ENCODE data around the gene ADSS1. TPM values are rescaled to one million over a fixed set of nuclear protein-coding genes. Genes with fewer than 3 reads are reported as not detected.

ADSS1 gene
- total RNA-seq, 1 donor from 2014 or later = 5.1 TPM

DNA sequence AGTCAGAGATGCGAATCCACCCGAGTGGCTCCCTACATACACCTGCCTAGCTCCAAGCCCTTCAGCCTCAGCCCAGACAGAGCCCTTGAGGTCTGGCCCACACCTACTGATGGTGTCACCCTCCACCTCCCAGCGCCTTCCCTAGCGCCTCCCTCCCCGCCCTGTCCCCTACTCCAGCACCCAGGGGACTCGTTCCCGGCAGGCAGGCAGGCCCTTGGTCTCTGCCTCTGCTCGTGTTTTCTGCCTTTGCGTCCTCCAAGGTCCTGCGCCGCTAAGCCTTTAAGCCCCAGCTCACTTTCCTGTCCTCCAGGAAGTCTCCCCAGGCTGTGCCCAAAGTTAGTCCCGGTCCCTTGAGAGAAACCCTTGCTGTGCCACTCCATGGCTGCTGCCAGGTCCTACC lies 21.9 kb upstream of the ADSS1 start:
- peaks cover 31% of the 10 kb centered on the region for H3K4me1 ChIP-seq
- TF ChIP-seq, protein P1, sequence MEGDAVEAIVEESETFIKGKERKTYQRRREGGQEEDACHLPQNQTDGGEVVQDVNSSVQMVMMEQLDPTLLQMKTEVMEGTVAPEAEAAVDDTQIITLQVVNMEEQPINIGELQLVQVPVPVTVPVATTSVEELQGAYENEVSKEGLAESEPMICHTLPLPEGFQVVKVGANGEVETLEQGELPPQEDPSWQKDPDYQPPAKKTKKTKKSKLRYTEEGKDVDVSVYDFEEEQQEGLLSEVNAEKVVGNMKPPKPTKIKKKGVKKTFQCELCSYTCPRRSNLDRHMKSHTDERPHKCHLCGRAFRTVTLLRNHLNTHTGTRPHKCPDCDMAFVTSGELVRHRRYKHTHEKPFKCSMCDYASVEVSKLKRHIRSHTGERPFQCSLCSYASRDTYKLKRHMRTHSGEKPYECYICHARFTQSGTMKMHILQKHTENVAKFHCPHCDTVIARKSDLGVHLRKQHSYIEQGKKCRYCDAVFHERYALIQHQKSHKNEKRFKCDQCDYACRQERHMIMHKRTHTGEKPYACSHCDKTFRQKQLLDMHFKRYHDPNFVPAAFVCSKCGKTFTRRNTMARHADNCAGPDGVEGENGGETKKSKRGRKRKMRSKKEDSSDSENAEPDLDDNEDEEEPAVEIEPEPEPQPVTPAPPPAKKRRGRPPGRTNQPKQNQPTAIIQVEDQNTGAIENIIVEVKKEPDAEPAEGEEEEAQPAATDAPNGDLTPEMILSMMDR (IDR thresholded peaks at IDR 0.05) = no peak
- no peak overlapping the region for H3K4me3 ChIP-seq
- no peaks in the 10 kb centered on the region for H3K9me3 ChIP-seq
- intact Hi-C loops (cut with DNase I) = loop anchor here (10.0 kb wide), 1 partner anchor 47 kb away; no protein-coding TSS in a partner anchor
- no peak for DNase-seq
- no peaks in the 10 kb centered on the region for H3K27me3 ChIP-seq (ENCODE audit: low read depth)
- H3K27ac ChIP-seq = no peak overlapping the region
- peaks cover 59% of the 10 kb centered on the region for H3K36me3 ChIP-seq
- ATAC-seq = no peak

DNA sequence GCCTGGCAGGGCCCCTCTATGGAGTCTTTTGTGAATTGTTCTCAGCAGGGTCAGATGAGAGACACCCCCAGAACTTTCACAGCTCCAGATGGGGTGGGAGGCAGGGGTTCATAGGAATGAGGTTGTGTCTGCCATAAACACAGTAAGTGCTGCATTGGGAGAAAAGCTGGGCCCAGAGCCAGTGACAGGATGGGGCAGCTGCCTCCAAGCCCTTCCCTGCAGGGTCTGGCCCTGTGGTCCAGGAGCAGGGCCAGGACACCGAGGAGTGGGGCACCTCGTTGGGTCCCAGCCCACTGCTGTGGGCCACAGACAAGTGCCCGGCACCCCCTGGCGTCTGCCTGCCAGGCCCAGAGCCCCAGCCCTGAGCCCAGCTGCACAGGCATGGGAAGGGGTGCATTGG lies 21.4 kb upstream of the ADSS1 start:
- no peak for DNase-seq
- Histone ChIP-seq H3K36me3 (peaks cover 59% of the 10 kb centered on the region), H3K4me3 (no peak overlapping the region), H3K9me3 (no peaks in the 10 kb centered on the region), H3K27me3 (ENCODE audit: low read depth) (no peaks in the 10 kb centered on the region), H3K27ac (no peak overlapping the region), H3K4me1 (peaks cover 25% of the 10 kb centered on the region)
- no peak for ATAC-seq
- TF ChIP-seq, protein P1 (IDR thresholded peaks at IDR 0.05) = no peak
- intact Hi-C loops (cut with DNase I) = loop anchor here (10.0 kb wide), 1 partner anchor 48 kb away; no protein-coding TSS in a partner anchor

DNA sequence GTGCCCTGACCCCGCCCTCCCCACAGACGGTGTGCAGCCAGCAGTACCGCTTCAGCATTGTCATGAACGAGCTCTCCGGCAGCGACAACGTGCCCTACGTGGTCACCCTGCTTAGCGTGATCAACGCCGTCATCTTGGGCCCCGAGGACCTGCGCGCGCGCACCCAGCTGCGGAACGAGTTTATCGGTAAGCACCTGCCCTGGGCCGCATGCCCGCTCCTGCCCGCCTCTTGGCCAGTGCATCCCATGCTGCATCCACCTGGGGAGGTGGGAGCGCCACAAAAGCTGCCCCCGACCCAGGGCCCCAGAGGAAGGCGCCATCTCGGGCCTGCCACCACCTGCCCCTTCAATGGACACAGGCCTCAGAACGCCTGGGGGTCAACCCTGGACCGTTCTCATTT lies 20.8 kb upstream of the ADSS1 start:
- peaks cover 23% of the 10 kb centered on the region for H3K4me1 ChIP-seq
- no peaks in the 10 kb centered on the region for H3K27me3 ChIP-seq (ENCODE audit: low read depth)
- H3K36me3 ChIP-seq = peaks cover 59% of the 10 kb centered on the region
- H3K27ac ChIP-seq = no peak overlapping the region
- TF ChIP-seq, protein P1 (IDR thresholded peaks at IDR 0.05) = no peak
- DNase-seq = no peak
- no peak overlapping the region for H3K4me3 ChIP-seq
- intact Hi-C loops (cut with DNase I) = loop anchor here (10.0 kb wide), 1 partner anchor 48 kb away; no protein-coding TSS in a partner anchor
- ATAC-seq = no peak
- no peaks in the 10 kb centered on the region for H3K9me3 ChIP-seq

DNA sequence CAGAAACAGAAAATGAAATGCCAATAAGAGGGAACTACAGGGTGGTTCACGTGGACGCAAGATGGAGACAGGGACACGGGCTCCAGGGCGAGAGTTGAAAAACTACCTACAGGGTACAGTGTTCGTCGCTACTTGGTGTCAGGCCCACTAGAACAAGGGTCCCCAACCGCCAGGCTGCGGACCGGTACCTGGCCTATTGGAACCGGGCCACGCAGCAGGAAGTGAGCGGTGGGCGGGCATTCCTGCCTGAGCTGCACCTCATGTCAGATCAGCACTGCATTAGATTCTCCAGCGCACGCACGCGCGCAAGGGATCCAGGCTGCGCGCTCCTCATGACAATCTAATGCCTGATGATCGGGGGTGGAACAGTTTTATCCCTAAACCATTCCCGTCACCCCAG lies 19.8 kb upstream of the ADSS1 start:
- no peak for ATAC-seq
- H3K4me1 ChIP-seq = peaks cover 17% of the 10 kb centered on the region
- no peaks in the 10 kb centered on the region for H3K9me3 ChIP-seq
- H3K27me3 ChIP-seq (ENCODE audit: low read depth) = no peaks in the 10 kb centered on the region
- intact Hi-C loops (cut with DNase I) = loop anchor here (10.0 kb wide), 1 partner anchor 49 kb away; no protein-coding TSS in a partner anchor
- TF ChIP-seq, protein P1 (IDR thresholded peaks at IDR 0.05) = no peak
- no peak overlapping the region for H3K4me3 ChIP-seq
- DNase-seq = no peak
- H3K36me3 ChIP-seq = peaks cover 59% of the 10 kb centered on the region
- H3K27ac ChIP-seq = no peak overlapping the region

DNA sequence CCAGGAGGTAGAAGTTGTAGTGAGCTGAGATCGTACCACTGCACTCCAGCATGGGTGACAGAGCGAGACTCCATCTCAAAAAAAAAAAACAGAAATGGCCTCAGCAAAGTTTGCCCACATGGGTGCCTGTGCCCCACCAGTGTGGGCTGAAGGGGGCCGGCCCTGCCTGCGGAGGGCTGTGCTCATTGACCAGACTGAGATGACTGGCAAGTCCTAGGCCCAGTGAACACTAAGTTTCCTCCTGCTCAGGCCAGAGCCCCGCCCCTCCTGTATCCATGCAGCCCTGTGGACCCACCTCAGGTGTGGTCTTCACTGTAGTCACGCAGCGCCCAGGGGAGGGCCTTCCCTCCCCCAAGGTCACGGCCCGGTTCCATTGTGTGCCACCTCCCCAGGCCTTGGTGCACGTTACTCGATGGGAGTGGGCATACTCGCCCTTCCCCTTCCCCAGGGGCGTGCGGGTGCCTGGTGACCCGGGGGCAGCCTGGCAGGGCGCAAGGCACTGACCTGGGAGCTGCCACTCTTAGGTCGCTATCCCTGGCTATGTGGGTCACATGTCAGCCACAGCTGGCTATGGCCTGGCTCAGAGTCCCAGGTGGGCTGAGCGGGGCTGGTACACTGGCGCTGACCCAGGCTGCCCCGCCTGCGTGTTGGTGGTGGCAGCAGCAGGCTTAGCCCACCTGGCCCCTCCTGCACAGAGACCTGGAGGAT lies 18.5 kb upstream of the ADSS1 start:
- DNase-seq = no peak
- H3K9me3 ChIP-seq = no peaks in the 10 kb centered on the region
- peaks cover 70% of the 10 kb centered on the region for H3K36me3 ChIP-seq
- H3K27me3 ChIP-seq (ENCODE audit: low read depth) = no peaks in the 10 kb centered on the region
- peaks cover 7% of the 10 kb centered on the region for H3K4me1 ChIP-seq
- TF ChIP-seq, protein P1 (IDR thresholded peaks at IDR 0.05) = no peak
- H3K27ac ChIP-seq = no peak overlapping the region
- H3K4me3 ChIP-seq = no peak overlapping the region
- no peak for ATAC-seq
- intact Hi-C loops (cut with DNase I) = loop anchor here (10.0 kb wide), 1 partner anchor 51 kb away; no protein-coding TSS in a partner anchor

All from lower lobe of right lung (tissue), 2 donors.